ENCODE data around the gene ARL13A.

- TF ChIP-seq CTCF (conservative IDR thresholded peaks at IDR 0.05) (no peak), ZFX (IDR thresholded peaks at IDR 0.05) (no peak)
Measured at GRCh38 chrX:100999451-100999850, 29.9 kb downstream of the ARL13A start.
